ENCODE measurements around the gene MMP25. TPM values are rescaled to one million over a fixed set of nuclear protein-coding genes. Genes with fewer than 3 reads are reported as not detected.

The MMP25 gene
- polyA plus RNA-seq, 1 donor (not counting 4 experiments of a cell fraction or from before 2014, with no cell fraction given), result 0.09 TPM

- Histone ChIP-seq H3K27me3 (ENCODE audit: control insufficient read depth, extremely low read depth, insufficient read depth, low read length) (peaks cover 5% of the 10 kb centered on the region), H2AFZ (ENCODE audit: control insufficient read depth, low read length) (no peak overlapping the region), H3K36me3 (ENCODE audit: control insufficient read depth in 2 of 2, extremely low read depth in 1 of 2, insufficient read depth in 2 of 2, low read length in 2 of 2) (no peaks in the 10 kb centered on the region), H3K4me2 (ENCODE audit: control insufficient read depth, extremely low read depth, insufficient read depth, low read depth, low read length) (no peak overlapping the region), H4K20me1 (ENCODE audit: control insufficient read depth, extremely low read depth, insufficient read depth, low read length) (no peaks in the 10 kb centered on the region), H3K4me1 (ENCODE audit: control insufficient read depth, extremely low read depth, insufficient read depth, low read length) (no peaks in the 10 kb centered on the region), H3K79me2 (ENCODE audit: control insufficient read depth, insufficient read depth, low read length) (no peaks in the 10 kb centered on the region), H3K27ac (ENCODE audit: control insufficient read depth, insufficient read depth, low read length) (no peak overlapping the region), H3K9me3 (ENCODE audit: control insufficient read depth, low read depth, low read length) (no peaks in the 10 kb centered on the region), H3K4me3 (ENCODE audit: control insufficient read depth in 2 of 3, extremely low read depth in 1 of 3, insufficient read depth in 2 of 3, low read depth in 1 of 3, low read length in 3 of 3) (no peak overlapping the region), H3K9me1 (ENCODE audit: control insufficient read depth, extremely low read depth, insufficient read depth, low read length) (no peaks in the 10 kb centered on the region), H3K9ac (ENCODE audit: control insufficient read depth, extremely low read depth, insufficient read depth, low read length) (no peak overlapping the region)
- FAIRE-seq, result no peak
- no peak for TF ChIP-seq EZH2 (IDR thresholded peaks at IDR 0.05; ENCODE audit: low read length)
- DNase-seq (ENCODE audit: low read depth, low spot score), result no peak
- dilution Hi-C loops (cut with MboI; ENCODE audit: extremely low pct_ligation_motif_present, low sequenced_read_pairs), result no loop called here
Observed at GRCh38 chr16:3091551-3091950, 45.2 kb downstream of the MMP25 start.

- no peaks in the 10 kb centered on the region for H3K9me1 ChIP-seq (ENCODE audit: control insufficient read depth, extremely low read depth, insufficient read depth, low read length)
- no peaks in the 10 kb centered on the region for H3K36me3 ChIP-seq (ENCODE audit: control insufficient read depth in 2 of 2, extremely low read depth in 1 of 2, insufficient read depth in 2 of 2, low read length in 2 of 2)
- H3K9me3 ChIP-seq (ENCODE audit: control insufficient read depth, low read depth, low read length), result no peaks in the 10 kb centered on the region
- no peak overlapping the region for H3K4me2 ChIP-seq (ENCODE audit: control insufficient read depth, extremely low read depth, insufficient read depth, low read depth, low read length)
- no peaks in the 10 kb centered on the region for H3K27me3 ChIP-seq (ENCODE audit: control insufficient read depth, extremely low read depth, insufficient read depth, low read length)
- no peaks in the 10 kb centered on the region for H3K79me2 ChIP-seq (ENCODE audit: control insufficient read depth, insufficient read depth, low read length)
- no peaks in the 10 kb centered on the region for H4K20me1 ChIP-seq (ENCODE audit: control insufficient read depth, extremely low read depth, insufficient read depth, low read length)
- no peak overlapping the region for H3K4me3 ChIP-seq (ENCODE audit: control insufficient read depth in 2 of 3, extremely low read depth in 1 of 3, insufficient read depth in 2 of 3, low read depth in 1 of 3, low read length in 3 of 3)
- H3K27ac ChIP-seq (ENCODE audit: control insufficient read depth, insufficient read depth, low read length), result no peak overlapping the region
- H3K4me1 ChIP-seq (ENCODE audit: control insufficient read depth, extremely low read depth, insufficient read depth, low read length), result no peaks in the 10 kb centered on the region
- DNase-seq (ENCODE audit: low read depth, low spot score) (no peak), FAIRE-seq (no peak)
- dilution Hi-C loops (cut with MboI; ENCODE audit: extremely low pct_ligation_motif_present, low sequenced_read_pairs), result no loop called here
- no peak overlapping the region for H3K9ac ChIP-seq (ENCODE audit: control insufficient read depth, extremely low read depth, insufficient read depth, low read length)
- H2AFZ ChIP-seq (ENCODE audit: control insufficient read depth, low read length), result no peak overlapping the region
- TF ChIP-seq EZH2 (IDR thresholded peaks at IDR 0.05; ENCODE audit: low read length), result no peak
- TF ChIP-seq, protein P1, sequence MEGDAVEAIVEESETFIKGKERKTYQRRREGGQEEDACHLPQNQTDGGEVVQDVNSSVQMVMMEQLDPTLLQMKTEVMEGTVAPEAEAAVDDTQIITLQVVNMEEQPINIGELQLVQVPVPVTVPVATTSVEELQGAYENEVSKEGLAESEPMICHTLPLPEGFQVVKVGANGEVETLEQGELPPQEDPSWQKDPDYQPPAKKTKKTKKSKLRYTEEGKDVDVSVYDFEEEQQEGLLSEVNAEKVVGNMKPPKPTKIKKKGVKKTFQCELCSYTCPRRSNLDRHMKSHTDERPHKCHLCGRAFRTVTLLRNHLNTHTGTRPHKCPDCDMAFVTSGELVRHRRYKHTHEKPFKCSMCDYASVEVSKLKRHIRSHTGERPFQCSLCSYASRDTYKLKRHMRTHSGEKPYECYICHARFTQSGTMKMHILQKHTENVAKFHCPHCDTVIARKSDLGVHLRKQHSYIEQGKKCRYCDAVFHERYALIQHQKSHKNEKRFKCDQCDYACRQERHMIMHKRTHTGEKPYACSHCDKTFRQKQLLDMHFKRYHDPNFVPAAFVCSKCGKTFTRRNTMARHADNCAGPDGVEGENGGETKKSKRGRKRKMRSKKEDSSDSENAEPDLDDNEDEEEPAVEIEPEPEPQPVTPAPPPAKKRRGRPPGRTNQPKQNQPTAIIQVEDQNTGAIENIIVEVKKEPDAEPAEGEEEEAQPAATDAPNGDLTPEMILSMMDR (optimal IDR thresholded peaks at IDR 0.05 in 1 of 3, IDR thresholded peaks at IDR 0.05 in 1 of 3, conservative IDR thresholded peaks at IDR 0.05 in 1 of 3; ENCODE audit: extremely low read depth in 1 of 3, insufficient read depth in 2 of 3, low read length in 3 of 3), result no peak
Observed at GRCh38 chr16:3092501-3092941, 46.2 kb downstream of the MMP25 start.

Measured in keratinocyte (primary cell).